Nephron (organoid): ENCODE results near the gene CALN1.

Experiments
- H3K27ac Mint-ChIP-seq, 3 experiments: 2 replicates each; pipeline ENCODE4 v1.8.0; 2020; ENCODE audit warnings: mixed read lengths in 3 of 3, mild to moderate bottlenecking in 2 of 3, moderate library complexity in 1 of 3
- H3K27me3 Mint-ChIP-seq: 2 replicates; pipeline ENCODE4 v1.8.0; 2021; ENCODE audit warnings: low read depth, mild to moderate bottlenecking, moderate library complexity, mixed read lengths
- H3K36me3 Mint-ChIP-seq: 2 replicates; pipeline ENCODE4 v1.8.0; 2020; ENCODE audit warnings: low read depth, mixed read lengths
- H3K4me1 Mint-ChIP-seq: 2 replicates; pipeline ENCODE4 v1.8.0; 2020; ENCODE audit warnings: mixed read lengths
- H3K4me3 Mint-ChIP-seq, 3 experiments: 2 replicates each; pipeline ENCODE4 v1.8.0; 2020; ENCODE audit warnings: mild to moderate bottlenecking in 3 of 3, mixed read lengths in 3 of 3, moderate library complexity in 2 of 3
- H3K9me3 Mint-ChIP-seq: 2 replicates; pipeline ENCODE4 v1.8.0; 2020; ENCODE audit warnings: mixed read lengths
- TF ChIP-seq, protein P1 (sequence below), 3 experiments: fragments of 200-600 bp; sonication (generic); IDR thresholded peaks; one replicate each; pipeline ENCODE4 v1.5.0; 2021; ENCODE audit warnings: antibody characterized with exemption in 3 of 3; ENCODE audit not compliant: unreplicated experiment in 3 of 3

The CALN1 gene

DNA sequence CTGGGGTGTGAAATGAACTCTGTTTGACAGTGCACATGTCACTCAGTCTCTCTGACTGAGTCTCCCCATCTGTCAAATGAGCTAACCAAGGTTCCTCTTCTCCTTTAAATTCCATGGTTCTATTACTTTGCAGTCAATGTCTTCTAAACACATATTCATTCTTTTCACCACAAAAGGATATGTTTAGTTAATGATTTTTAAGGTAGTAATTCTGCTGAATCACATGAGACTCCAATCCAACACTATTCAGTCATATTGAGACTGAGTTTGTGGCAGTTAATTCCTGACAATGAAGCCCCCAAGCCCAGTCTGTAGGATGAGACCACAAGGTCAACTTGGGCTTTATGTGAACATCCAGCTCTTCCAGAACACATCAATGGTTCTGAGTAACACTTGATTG is 85.3 kb downstream of the CALN1 start:
- H3K27ac Mint-ChIP-seq: no peak overlapping the region
- peaks cover 17% of the 10 kb centered on the region for H3K27me3 Mint-ChIP-seq
- no peaks in the 10 kb centered on the region for H3K4me1 Mint-ChIP-seq
- peaks cover 8% of the 10 kb centered on the region for H3K9me3 Mint-ChIP-seq
- TF ChIP-seq, protein P1, sequence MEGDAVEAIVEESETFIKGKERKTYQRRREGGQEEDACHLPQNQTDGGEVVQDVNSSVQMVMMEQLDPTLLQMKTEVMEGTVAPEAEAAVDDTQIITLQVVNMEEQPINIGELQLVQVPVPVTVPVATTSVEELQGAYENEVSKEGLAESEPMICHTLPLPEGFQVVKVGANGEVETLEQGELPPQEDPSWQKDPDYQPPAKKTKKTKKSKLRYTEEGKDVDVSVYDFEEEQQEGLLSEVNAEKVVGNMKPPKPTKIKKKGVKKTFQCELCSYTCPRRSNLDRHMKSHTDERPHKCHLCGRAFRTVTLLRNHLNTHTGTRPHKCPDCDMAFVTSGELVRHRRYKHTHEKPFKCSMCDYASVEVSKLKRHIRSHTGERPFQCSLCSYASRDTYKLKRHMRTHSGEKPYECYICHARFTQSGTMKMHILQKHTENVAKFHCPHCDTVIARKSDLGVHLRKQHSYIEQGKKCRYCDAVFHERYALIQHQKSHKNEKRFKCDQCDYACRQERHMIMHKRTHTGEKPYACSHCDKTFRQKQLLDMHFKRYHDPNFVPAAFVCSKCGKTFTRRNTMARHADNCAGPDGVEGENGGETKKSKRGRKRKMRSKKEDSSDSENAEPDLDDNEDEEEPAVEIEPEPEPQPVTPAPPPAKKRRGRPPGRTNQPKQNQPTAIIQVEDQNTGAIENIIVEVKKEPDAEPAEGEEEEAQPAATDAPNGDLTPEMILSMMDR (IDR thresholded peaks at IDR 0.05; ENCODE audit: unreplicated experiment in 3 of 3): no peak
- H3K4me3 Mint-ChIP-seq: no peak overlapping the region
- H3K36me3 Mint-ChIP-seq: no peaks in the 10 kb centered on the region

DNA sequence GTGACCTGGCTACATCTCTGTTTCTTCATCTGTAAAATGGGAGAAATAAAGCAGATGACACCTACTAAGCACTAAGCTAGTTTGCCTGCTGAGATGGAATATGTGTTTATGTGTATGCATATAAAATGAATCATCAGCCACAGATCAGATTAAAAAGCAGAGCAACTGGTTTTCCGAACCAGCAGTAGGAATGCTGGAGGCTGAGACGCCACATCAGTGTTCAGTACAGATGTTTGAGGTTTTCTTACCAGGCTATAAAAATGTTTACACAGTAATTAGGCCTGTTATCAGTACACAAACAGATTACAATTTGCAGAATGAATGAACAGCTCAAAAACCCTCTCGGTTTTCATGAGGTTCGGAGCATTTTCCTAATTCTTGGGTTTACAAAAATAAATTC is 85.8 kb downstream of the CALN1 start:
- H3K36me3 Mint-ChIP-seq: no peaks in the 10 kb centered on the region
- H3K4me3 Mint-ChIP-seq: no peak overlapping the region
- no peak overlapping the region for H3K27ac Mint-ChIP-seq
- H3K4me1 Mint-ChIP-seq: no peaks in the 10 kb centered on the region
- H3K9me3 Mint-ChIP-seq: peaks cover 5% of the 10 kb centered on the region
- TF ChIP-seq, protein P1 (IDR thresholded peaks at IDR 0.05; ENCODE audit: unreplicated experiment in 3 of 3): no peak
- H3K27me3 Mint-ChIP-seq: peaks cover 14% of the 10 kb centered on the region

DNA sequence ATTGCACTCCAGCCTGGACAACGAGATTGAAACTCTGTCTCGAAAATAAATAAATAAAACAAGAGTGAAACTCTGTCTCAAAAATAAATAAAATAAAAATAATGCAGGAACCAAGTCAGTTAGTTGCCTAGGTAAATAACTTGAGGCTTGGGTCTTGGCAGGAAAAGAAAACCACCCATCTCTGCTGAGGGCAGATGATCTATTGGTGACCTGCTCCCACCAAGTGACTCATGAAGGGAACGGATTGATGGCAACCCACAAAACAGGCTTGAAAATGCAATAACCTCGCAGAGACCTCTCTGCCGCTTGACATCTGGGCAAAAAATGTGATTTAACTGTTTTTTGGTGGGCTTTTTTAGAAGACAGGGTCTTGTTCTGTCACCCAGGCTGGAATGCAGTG is 86.6 kb downstream of the CALN1 start:
- no peak overlapping the region for H3K27ac Mint-ChIP-seq
- peaks cover 6% of the 10 kb centered on the region for H3K27me3 Mint-ChIP-seq
- H3K36me3 Mint-ChIP-seq: no peaks in the 10 kb centered on the region
- H3K4me1 Mint-ChIP-seq: no peaks in the 10 kb centered on the region
- H3K9me3 Mint-ChIP-seq: peaks cover 2% of the 10 kb centered on the region
- TF ChIP-seq, protein P1 (IDR thresholded peaks at IDR 0.05; ENCODE audit: unreplicated experiment in 3 of 3): no peak
- no peak overlapping the region for H3K4me3 Mint-ChIP-seq

DNA sequence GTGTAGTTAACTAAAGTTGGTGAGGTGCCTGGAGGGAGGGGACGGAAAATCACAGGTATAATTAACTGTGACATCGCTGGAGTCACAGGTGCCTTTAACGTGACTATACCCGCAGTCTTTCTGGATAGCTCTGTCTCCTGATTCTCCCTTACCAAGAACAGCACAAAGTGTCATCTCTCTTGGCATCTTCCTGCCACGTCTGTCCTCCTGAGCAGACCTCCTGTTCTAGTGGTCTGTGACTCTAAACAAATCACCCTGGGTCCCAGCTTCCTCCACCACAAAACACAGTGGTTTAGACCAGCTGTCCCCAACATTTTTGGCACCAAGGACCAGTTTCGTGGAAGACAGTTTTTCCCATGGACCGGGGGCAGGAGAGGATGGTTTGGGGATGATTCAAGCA is 90.5 kb downstream of the CALN1 start:
- peaks cover 10% of the 10 kb centered on the region for H3K27me3 Mint-ChIP-seq
- H3K9me3 Mint-ChIP-seq: peaks cover 2% of the 10 kb centered on the region
- H3K4me1 Mint-ChIP-seq: no peaks in the 10 kb centered on the region
- no peak overlapping the region for H3K27ac Mint-ChIP-seq
- H3K4me3 Mint-ChIP-seq: no peak overlapping the region
- TF ChIP-seq, protein P1 (IDR thresholded peaks at IDR 0.05; ENCODE audit: unreplicated experiment in 3 of 3): no peak
- H3K36me3 Mint-ChIP-seq: no peaks in the 10 kb centered on the region

DNA sequence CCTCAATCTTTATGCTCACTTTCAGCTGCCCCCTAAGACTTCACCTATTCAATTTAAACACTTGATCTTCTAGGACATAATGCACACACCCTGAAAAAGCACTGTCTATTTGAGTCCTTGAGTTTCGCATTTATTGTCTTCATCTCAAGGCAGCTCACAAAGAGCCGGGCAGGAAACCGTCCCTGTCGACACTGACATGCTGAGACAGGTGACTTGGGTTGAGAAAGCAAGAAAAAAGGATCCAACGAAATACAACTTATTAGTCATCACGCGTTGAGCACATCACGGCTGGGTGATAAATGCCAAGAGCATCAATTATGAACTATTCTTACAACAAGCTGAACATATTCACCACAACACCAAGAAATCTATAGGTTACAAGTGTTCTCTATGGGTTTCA is 91.1 kb downstream of the CALN1 start:
- TF ChIP-seq, protein P1 (IDR thresholded peaks at IDR 0.05; ENCODE audit: unreplicated experiment in 3 of 3): no peak
- no peak overlapping the region for H3K27ac Mint-ChIP-seq
- peaks cover 10% of the 10 kb centered on the region for H3K27me3 Mint-ChIP-seq
- H3K4me3 Mint-ChIP-seq: no peak overlapping the region
- H3K4me1 Mint-ChIP-seq: no peaks in the 10 kb centered on the region
- H3K36me3 Mint-ChIP-seq: no peaks in the 10 kb centered on the region
- peaks cover 2% of the 10 kb centered on the region for H3K9me3 Mint-ChIP-seq

DNA sequence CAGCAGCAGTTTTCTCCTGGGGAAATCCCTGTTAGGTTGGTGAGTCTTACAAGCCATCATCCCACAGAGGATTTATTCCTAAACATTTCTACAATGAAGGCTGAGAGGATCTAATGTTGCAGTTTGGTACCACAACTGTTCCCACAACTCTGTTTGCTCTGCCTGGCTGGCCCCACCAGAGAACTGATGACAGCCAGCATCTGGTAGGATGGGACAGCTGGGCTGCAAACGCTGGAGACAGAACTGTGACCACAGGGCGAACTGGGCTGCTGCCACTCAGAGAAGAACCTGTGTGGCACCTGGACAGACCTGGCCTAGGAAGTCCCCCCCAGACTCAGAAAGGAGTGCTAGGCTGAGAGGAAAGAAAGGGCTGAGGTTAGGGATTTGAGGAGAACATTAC is 94.8 kb downstream of the CALN1 start:
- H3K27me3 Mint-ChIP-seq: peaks cover 10% of the 10 kb centered on the region
- TF ChIP-seq, protein P1 (IDR thresholded peaks at IDR 0.05; ENCODE audit: unreplicated experiment in 3 of 3): no peak
- no peaks in the 10 kb centered on the region for H3K4me1 Mint-ChIP-seq

More for the DNA sequence above, 94.8 kb downstream of the CALN1 start:
- Mint-ChIP-seq H3K27ac (no peak overlapping the region), H3K9me3 (peaks cover 2% of the 10 kb centered on the region), H3K36me3 (no peaks in the 10 kb centered on the region), H3K4me3 (no peak overlapping the region)
